ENCODE results near the gene KCNQ5.

KCNQ5 gene

GRCh38 chr6:72849346-72849745 lies 227.5 kb downstream of the KCNQ5 start:
- Histone ChIP-seq H3K9ac (ENCODE audit: low read depth in 1 of 2, low read length in 2 of 2) (no peak overlapping the region), H3K27ac (ENCODE audit: low read depth in 2 of 2, low read length in 2 of 2) (no peak overlapping the region), H3K4me1 (ENCODE audit: control insufficient read depth in 2 of 2, insufficient read depth in 2 of 2, low read length in 2 of 2) (no peaks in the 10 kb centered on the region), H3K9me3 (ENCODE audit: control insufficient read depth in 2 of 2, low read length in 2 of 2) (no peaks in the 10 kb centered on the region), H3K4me3 (ENCODE audit: low read length in 2 of 2) (no peak overlapping the region), H3K27me3 (ENCODE audit: control insufficient read depth in 2 of 2, insufficient read depth in 2 of 2, low read length in 2 of 2) (no peaks in the 10 kb centered on the region), H3K36me3 (ENCODE audit: control insufficient read depth in 2 of 2, insufficient read depth in 2 of 2, low read length in 2 of 2) (no peaks in the 10 kb centered on the region)

- H3K9ac ChIP-seq (ENCODE audit: low read depth in 1 of 2, low read length in 2 of 2): no peak overlapping the region
- H3K9me3 ChIP-seq (ENCODE audit: control insufficient read depth in 2 of 2, low read length in 2 of 2): no peaks in the 10 kb centered on the region
- H3K27me3 ChIP-seq (ENCODE audit: control insufficient read depth in 2 of 2, insufficient read depth in 2 of 2, low read length in 2 of 2): no peaks in the 10 kb centered on the region
- H3K36me3 ChIP-seq (ENCODE audit: control insufficient read depth in 2 of 2, insufficient read depth in 2 of 2, low read length in 2 of 2): no peaks in the 10 kb centered on the region
- no peak overlapping the region for H3K27ac ChIP-seq (ENCODE audit: low read depth in 2 of 2, low read length in 2 of 2)
- H3K4me1 ChIP-seq (ENCODE audit: control insufficient read depth in 2 of 2, insufficient read depth in 2 of 2, low read length in 2 of 2): no peaks in the 10 kb centered on the region
- no peak overlapping the region for H3K4me3 ChIP-seq (ENCODE audit: low read length in 2 of 2)
Observed at GRCh38 chr6:72850040-72850439, 228.2 kb downstream of the KCNQ5 start.

GRCh38 chr6:72850469-72850868 lies 228.6 kb downstream of the KCNQ5 start:
- H3K4me1 ChIP-seq (ENCODE audit: control insufficient read depth in 2 of 2, insufficient read depth in 2 of 2, low read length in 2 of 2): no peaks in the 10 kb centered on the region
- H3K27ac ChIP-seq (ENCODE audit: low read depth in 2 of 2, low read length in 2 of 2): no peak overlapping the region
- no peaks in the 10 kb centered on the region for H3K9me3 ChIP-seq (ENCODE audit: control insufficient read depth in 2 of 2, low read length in 2 of 2)
- no peaks in the 10 kb centered on the region for H3K36me3 ChIP-seq (ENCODE audit: control insufficient read depth in 2 of 2, insufficient read depth in 2 of 2, low read length in 2 of 2)
- no peak overlapping the region for H3K4me3 ChIP-seq (ENCODE audit: low read length in 2 of 2)
- no peak overlapping the region for H3K9ac ChIP-seq (ENCODE audit: low read depth in 1 of 2, low read length in 2 of 2)
- no peaks in the 10 kb centered on the region for H3K27me3 ChIP-seq (ENCODE audit: control insufficient read depth in 2 of 2, insufficient read depth in 2 of 2, low read length in 2 of 2)

GRCh38 chr6:72855471-72855870 lies 233.6 kb downstream of the KCNQ5 start:
- Histone ChIP-seq H3K9ac (ENCODE audit: low read depth in 1 of 2, low read length in 2 of 2) (no peak overlapping the region), H3K9me3 (ENCODE audit: control insufficient read depth in 2 of 2, low read length in 2 of 2) (no peaks in the 10 kb centered on the region), H3K27me3 (ENCODE audit: control insufficient read depth in 2 of 2, insufficient read depth in 2 of 2, low read length in 2 of 2) (no peaks in the 10 kb centered on the region), H3K27ac (ENCODE audit: low read depth in 2 of 2, low read length in 2 of 2) (no peak overlapping the region), H3K4me1 (ENCODE audit: control insufficient read depth in 2 of 2, insufficient read depth in 2 of 2, low read length in 2 of 2) (no peaks in the 10 kb centered on the region), H3K4me3 (ENCODE audit: low read length in 2 of 2) (no peak overlapping the region), H3K36me3 (ENCODE audit: control insufficient read depth in 2 of 2, insufficient read depth in 2 of 2, low read length in 2 of 2) (no peaks in the 10 kb centered on the region)

GRCh38 chr6:72856801-72857200 lies 234.9 kb downstream of the KCNQ5 start:
- Histone ChIP-seq H3K4me3 (ENCODE audit: low read length in 2 of 2) (no peak overlapping the region), H3K9me3 (ENCODE audit: control insufficient read depth in 2 of 2, low read length in 2 of 2) (no peaks in the 10 kb centered on the region), H3K4me1 (ENCODE audit: control insufficient read depth in 2 of 2, insufficient read depth in 2 of 2, low read length in 2 of 2) (no peaks in the 10 kb centered on the region), H3K36me3 (ENCODE audit: control insufficient read depth in 2 of 2, insufficient read depth in 2 of 2, low read length in 2 of 2) (no peaks in the 10 kb centered on the region), H3K9ac (ENCODE audit: low read depth in 1 of 2, low read length in 2 of 2) (no peak overlapping the region), H3K27ac (ENCODE audit: low read depth in 2 of 2, low read length in 2 of 2) (no peak overlapping the region), H3K27me3 (ENCODE audit: control insufficient read depth in 2 of 2, insufficient read depth in 2 of 2, low read length in 2 of 2) (no peaks in the 10 kb centered on the region)

GRCh38 chr6:72857791-72858585 lies 236.1 kb downstream of the KCNQ5 start:
- Histone ChIP-seq H3K9ac (ENCODE audit: low read depth in 1 of 2, low read length in 2 of 2) (no peak overlapping the region), H3K9me3 (ENCODE audit: control insufficient read depth in 2 of 2, low read length in 2 of 2) (no peaks in the 10 kb centered on the region), H3K36me3 (ENCODE audit: control insufficient read depth in 2 of 2, insufficient read depth in 2 of 2, low read length in 2 of 2) (no peaks in the 10 kb centered on the region), H3K4me3 (ENCODE audit: low read length in 2 of 2) (no peak overlapping the region), H3K27me3 (ENCODE audit: control insufficient read depth in 2 of 2, insufficient read depth in 2 of 2, low read length in 2 of 2) (no peaks in the 10 kb centered on the region), H3K27ac (ENCODE audit: low read depth in 2 of 2, low read length in 2 of 2) (no peak overlapping the region), H3K4me1 (ENCODE audit: control insufficient read depth in 2 of 2, insufficient read depth in 2 of 2, low read length in 2 of 2) (no peaks in the 10 kb centered on the region)

GRCh38 chr6:72861059-72861458 lies 239.2 kb downstream of the KCNQ5 start:
- Histone ChIP-seq H3K4me3 (ENCODE audit: low read length in 2 of 2) (no peak overlapping the region), H3K27ac (ENCODE audit: low read depth in 2 of 2, low read length in 2 of 2) (no peak overlapping the region), H3K9me3 (ENCODE audit: control insufficient read depth in 2 of 2, low read length in 2 of 2) (no peaks in the 10 kb centered on the region), H3K4me1 (ENCODE audit: control insufficient read depth in 2 of 2, insufficient read depth in 2 of 2, low read length in 2 of 2) (no peaks in the 10 kb centered on the region), H3K36me3 (ENCODE audit: control insufficient read depth in 2 of 2, insufficient read depth in 2 of 2, low read length in 2 of 2) (no peaks in the 10 kb centered on the region), H3K9ac (ENCODE audit: low read depth in 1 of 2, low read length in 2 of 2) (no peak overlapping the region), H3K27me3 (ENCODE audit: control insufficient read depth in 2 of 2, insufficient read depth in 2 of 2, low read length in 2 of 2) (no peaks in the 10 kb centered on the region)

GRCh38 chr6:72861935-72862432 lies 240.1 kb downstream of the KCNQ5 start:
- no peaks in the 10 kb centered on the region for H3K27me3 ChIP-seq (ENCODE audit: control insufficient read depth in 2 of 2, insufficient read depth in 2 of 2, low read length in 2 of 2)
- no peak overlapping the region for H3K4me3 ChIP-seq (ENCODE audit: low read length in 2 of 2)
- no peak overlapping the region for H3K9ac ChIP-seq (ENCODE audit: low read depth in 1 of 2, low read length in 2 of 2)
- no peaks in the 10 kb centered on the region for H3K9me3 ChIP-seq (ENCODE audit: control insufficient read depth in 2 of 2, low read length in 2 of 2)
- H3K4me1 ChIP-seq (ENCODE audit: control insufficient read depth in 2 of 2, insufficient read depth in 2 of 2, low read length in 2 of 2): no peaks in the 10 kb centered on the region
- H3K36me3 ChIP-seq (ENCODE audit: control insufficient read depth in 2 of 2, insufficient read depth in 2 of 2, low read length in 2 of 2): no peaks in the 10 kb centered on the region
- no peak overlapping the region for H3K27ac ChIP-seq (ENCODE audit: low read depth in 2 of 2, low read length in 2 of 2)

- Histone ChIP-seq H3K9ac (ENCODE audit: low read depth in 1 of 2, low read length in 2 of 2) (no peak overlapping the region), H3K27me3 (ENCODE audit: control insufficient read depth in 2 of 2, insufficient read depth in 2 of 2, low read length in 2 of 2) (no peaks in the 10 kb centered on the region), H3K4me1 (ENCODE audit: control insufficient read depth in 2 of 2, insufficient read depth in 2 of 2, low read length in 2 of 2) (no peaks in the 10 kb centered on the region), H3K36me3 (ENCODE audit: control insufficient read depth in 2 of 2, insufficient read depth in 2 of 2, low read length in 2 of 2) (no peaks in the 10 kb centered on the region), H3K27ac (ENCODE audit: low read depth in 2 of 2, low read length in 2 of 2) (no peak overlapping the region), H3K4me3 (ENCODE audit: low read length in 2 of 2) (no peak overlapping the region), H3K9me3 (ENCODE audit: control insufficient read depth in 2 of 2, low read length in 2 of 2) (no peaks in the 10 kb centered on the region)
Observed at GRCh38 chr6:72863131-72863530, 241.3 kb downstream of the KCNQ5 start.

- no peaks in the 10 kb centered on the region for H3K36me3 ChIP-seq (ENCODE audit: control insufficient read depth in 2 of 2, insufficient read depth in 2 of 2, low read length in 2 of 2)
- no peaks in the 10 kb centered on the region for H3K27me3 ChIP-seq (ENCODE audit: control insufficient read depth in 2 of 2, insufficient read depth in 2 of 2, low read length in 2 of 2)
- no peak overlapping the region for H3K27ac ChIP-seq (ENCODE audit: low read depth in 2 of 2, low read length in 2 of 2)
- no peak overlapping the region for H3K4me3 ChIP-seq (ENCODE audit: low read length in 2 of 2)
- H3K9ac ChIP-seq (ENCODE audit: low read depth in 1 of 2, low read length in 2 of 2): no peak overlapping the region
- no peaks in the 10 kb centered on the region for H3K4me1 ChIP-seq (ENCODE audit: control insufficient read depth in 2 of 2, insufficient read depth in 2 of 2, low read length in 2 of 2)
- no peaks in the 10 kb centered on the region for H3K9me3 ChIP-seq (ENCODE audit: control insufficient read depth in 2 of 2, low read length in 2 of 2)
Observed at GRCh38 chr6:72864236-72864635, 242.4 kb downstream of the KCNQ5 start.
